HG02938 (cell line): Measurements from ENCODE around the gene SEPHS2.

Experiments
- ATAC-seq: cut with Tn5 transposase; IDR thresholded peaks from one replicate; pipeline ENCODE4 v1.9.1; 2021; ENCODE audit warnings: mild to moderate bottlenecking, moderate library complexity; ENCODE audit not compliant: unreplicated experiment

Gene SEPHS2

GRCh38 chr16:30430428-30430970 is 15.2 kb downstream of the SEPHS2 start:
- ATAC-seq: no peak

- ATAC-seq: peak; percentile 96
These were observed 15.8 kb downstream of the SEPHS2 start, which contains the start of gene DCTPP1 for GRCh38 chr16:30429678-30430427. Gene DCTPP1 (minus strand): TSS chr16:30430030. CDS start chr16:30429980, 50 bp downstream.

DNA sequence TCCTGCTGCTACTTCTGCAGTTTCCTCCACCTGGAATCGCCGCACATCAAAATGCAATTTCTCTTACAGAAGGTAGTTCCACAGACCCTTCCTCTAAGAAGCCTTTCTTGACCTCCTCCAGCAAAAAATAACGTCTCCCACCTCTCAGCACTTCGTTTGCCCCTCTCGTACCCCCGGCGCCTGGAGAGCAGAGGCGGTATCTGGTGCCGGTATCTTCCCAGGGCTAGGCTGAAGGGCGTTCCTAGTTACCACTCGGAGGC is 16.3 kb downstream of the SEPHS2 start:
- ATAC-seq: peak; percentile 18

DNA sequence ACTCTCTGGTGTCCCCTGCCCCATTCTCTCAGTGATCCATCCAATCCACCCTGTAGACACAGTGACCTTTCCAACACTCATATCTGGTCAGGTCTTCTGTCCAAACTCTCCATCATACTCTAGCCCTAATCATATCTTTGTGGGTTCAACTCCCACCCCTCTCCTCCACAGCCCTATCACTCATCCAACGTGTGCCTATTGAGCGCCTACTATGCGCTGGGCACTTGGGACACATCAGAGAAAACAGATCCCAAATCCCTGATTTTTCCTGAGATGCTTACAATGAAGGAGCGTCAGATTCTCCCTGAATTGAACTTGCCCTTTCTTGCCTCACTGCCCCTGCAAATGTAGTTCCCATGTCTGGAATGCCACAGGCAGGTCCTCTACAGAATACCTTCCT is 17.6 kb downstream of the SEPHS2 start:
- ATAC-seq: no peak

- ATAC-seq: no peak
These were observed 24.7 kb downstream of the SEPHS2 start for GRCh38 chr16:30421010-30421409.

DNA sequence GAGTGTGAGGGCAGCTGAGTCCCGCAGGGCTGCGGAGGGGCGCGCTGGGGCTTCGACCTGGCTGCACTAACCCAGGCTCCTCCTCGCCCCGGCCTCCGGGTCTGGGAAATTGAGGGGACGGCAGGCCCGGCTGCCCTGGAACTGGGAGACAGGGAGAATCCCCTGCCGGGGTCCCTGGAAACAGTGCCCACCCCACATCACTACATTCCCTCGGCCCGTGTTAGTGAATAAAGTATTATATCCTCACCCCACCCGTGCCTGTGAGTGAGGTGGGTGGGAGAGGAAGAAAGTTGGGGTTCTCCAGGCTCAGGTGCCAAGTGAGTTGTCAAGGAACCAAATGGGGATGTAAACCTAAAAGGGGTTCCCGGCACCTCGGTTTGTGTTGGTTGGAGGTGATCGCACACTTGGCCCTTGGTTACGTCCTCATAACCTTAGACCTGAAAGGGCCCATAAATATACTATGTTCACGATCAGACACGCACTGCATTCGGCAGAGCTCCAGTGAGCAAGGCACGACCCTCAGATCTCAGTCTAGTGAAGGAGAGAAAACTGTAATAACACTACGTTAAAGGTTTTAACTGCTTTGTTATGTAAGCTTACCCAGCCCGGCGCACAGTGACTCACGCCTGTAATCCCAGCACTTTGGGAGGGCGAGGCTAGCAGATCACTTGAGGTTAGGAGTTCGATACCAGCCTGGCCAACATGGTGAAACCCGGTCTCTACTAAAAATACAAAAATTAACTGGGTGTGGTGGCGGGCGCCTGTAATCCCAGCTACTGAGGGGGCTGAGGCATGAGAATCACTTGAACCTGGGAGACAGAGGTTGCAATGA is 27.1 kb downstream of the SEPHS2 start:
- no peak for ATAC-seq

GRCh38 chr16:30417529-30418349 is 27.9 kb downstream of the SEPHS2 start:
- peak; percentile 68 for ATAC-seq

- ATAC-seq: no peak
These were observed 28.8 kb downstream of the SEPHS2 start for GRCh38 chr16:30416624-30417528.

GRCh38 chr16:30416047-30416603 is 29.5 kb downstream of the SEPHS2 start:
- ATAC-seq: no peak

DNA sequence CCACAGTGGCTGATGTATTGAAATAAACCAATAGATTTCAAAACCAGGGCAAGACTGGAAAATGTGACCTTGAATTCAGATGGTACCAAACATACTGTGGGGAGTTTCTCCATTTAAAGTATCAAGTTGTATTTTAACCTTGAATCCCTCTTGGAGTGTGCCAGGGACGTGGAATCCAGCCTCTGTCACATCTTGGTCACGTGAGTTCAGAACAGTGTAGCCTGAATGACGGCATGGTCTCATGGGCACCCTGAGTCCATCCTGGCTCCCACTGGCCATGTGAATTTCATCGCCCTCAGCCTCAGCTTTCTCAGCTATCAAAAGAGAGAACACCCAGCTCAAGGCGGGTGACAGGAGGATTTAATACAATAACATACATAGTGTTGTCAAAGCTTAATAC is 31.5 kb downstream of the SEPHS2 start:
- no peak for ATAC-seq

DNA sequence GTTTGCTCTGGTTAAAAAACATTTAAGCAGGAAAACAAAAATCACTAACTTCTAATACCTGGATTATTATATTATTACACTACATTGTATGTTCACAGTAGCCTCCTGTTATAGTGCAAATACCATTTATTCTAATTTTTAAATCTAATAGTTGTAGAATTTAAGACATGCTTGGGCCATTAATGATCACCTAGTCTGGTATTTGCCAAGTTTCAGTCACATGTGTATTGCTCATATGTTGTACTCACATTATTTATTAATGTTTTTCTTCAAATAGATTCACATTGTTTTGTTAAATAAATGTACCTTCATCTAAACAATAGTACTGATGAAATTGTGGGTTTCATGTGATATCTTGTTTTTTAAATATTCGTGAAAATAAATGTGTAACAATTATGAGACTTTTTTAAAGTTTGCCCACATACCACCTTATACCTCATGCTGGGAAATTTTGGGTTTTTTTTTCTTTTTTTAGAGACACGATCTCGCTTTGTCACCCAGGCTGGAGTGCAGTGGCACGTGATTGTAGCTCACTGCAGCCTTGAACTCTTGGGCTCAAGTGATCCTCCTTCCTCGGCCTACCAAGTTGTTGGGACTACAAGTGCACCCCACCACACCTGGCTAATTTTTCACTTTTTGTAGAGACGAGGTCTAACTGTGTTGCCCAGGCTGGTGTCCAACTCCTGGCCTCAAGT is 32.4 kb downstream of the SEPHS2 start:
- ATAC-seq: no peak

- ATAC-seq: no peak
These were observed 36.3 kb downstream of the SEPHS2 start for GRCh38 chr16:30409125-30410060.

DNA sequence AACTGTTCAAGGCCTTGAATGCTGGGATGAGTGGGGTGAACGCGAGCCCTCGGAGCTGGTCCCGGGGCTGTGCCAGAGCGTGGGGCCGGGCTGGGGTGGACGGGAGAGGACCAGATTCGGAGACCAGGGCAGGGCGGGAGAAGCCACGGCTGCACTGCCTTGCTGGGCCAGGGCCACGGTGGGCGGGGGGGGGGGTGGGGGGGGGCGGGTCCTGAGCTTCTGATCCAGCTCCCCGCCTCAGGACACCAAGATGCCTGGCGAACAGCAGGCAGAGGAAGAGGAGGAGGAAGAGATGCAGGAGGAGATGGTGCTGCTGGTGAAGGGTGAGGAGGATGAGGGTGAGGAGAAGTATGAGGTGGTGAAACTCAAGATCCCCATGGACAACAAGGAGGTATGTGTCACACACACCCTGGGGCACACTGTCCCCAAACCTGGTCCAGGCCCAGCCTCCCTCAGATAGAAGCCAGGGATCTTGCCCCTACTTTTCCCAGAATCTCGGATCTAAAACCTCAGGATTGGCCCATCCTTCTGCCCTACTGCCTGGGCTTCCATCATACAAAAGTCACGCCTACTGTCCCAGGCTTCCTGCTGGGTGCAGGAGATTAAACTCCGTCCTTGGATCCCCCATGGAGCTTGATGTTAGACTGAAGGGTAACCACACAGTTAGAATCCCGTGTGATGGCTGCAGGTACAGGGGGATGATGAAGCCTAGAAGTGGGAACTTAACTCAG is 37.7 kb downstream of the SEPHS2 start:
- no peak for ATAC-seq

DNA sequence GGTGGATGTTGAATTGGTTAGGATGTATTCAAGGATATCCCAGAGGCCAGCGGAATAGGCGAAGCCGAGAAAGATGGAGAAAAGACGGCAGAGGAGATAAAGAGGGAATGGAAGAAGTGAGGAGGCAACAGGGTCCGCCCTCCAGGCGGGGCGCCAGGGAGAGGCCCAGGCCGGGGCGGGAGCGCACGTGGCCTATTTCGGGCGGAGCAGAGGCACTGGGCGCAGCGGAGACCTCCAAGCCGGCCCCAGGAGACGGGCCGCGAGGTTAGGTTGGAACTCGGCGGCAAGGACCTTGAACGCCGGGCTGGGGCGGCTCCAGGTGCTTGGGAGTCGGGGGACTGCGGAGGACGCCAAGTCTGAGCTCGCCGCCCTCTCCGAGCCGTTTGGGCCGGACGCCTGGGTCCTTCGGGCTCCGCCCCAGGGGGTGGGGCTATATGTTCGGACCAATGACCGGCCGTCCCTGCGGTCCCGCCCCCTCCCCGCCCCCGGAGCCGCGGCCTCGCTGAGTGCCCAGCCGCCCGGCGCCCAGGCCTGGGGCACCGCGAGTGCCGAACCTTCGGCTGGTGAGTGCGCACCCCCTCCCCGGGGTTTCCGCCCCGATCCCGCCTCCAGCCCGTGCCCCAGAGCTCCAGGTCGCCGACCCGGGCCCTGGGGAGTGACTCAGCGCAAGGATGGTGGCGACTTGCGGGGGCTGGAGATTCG is 38.4 kb downstream of the SEPHS2 start, which contains the start of gene ZNF771:
Gene ZNF771 (plus strand): TSS at position 505 of the 702 bp plus-strand sequence. CDS start 448 bp downstream, outside the sequence.
- ATAC-seq: peak; percentile 52

- no peak for ATAC-seq
These were observed 38.9 kb downstream of the SEPHS2 start for GRCh38 chr16:30406795-30407101.

DNA sequence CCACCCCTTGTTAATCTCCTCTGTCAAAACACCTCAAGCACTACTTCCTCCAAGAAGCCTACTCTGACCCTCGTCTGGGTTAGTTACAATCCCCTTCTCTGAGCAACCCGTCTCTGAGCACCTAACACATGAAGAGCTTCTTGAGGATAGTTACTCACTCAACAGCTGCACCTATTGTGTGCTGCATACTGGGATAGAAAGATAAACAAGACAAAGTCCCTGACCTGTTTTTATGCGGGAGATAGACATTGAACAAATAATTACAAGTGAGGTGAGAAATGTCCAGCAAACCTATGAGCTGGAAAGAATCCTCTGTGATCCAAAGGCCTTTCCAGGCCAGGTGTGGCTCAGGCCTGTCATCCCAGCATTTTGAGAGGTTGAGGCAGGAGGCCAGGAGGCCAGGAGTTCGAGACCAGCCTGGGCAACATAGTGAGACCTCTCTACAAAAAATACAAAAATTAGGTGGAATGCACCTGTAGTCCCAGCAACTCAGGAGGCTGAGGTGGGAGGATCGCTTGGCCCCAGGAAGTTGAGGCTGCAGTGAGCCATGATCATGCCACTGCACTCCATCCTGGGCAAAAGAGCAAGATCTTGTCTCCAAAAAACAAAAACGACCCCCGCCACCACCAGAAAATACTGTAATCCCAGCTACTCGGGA is 43.8 kb downstream of the SEPHS2 start:
- no peak for ATAC-seq
